HG03064 (cell line): Measurements from ENCODE around the gene ABHD8.
"Not testable (repeated sequence)": the region's sequence is repeated elsewhere in the genome, so short reads cannot be mapped to it uniquely, and the experiment has no call there.

Experiments
- ATAC-seq: cut with Tn5 transposase; IDR thresholded peaks from one replicate; pipeline ENCODE4 v1.9.1; 2021; ENCODE audit warnings: low read depth; ENCODE audit not compliant: unreplicated experiment

The ABHD8 gene

GRCh38 chr19:17274892-17275291, 28.3 kb downstream of the ABHD8 start:
- ATAC-seq: not testable (repeated sequence)

- no peak for ATAC-seq
Measured at GRCh38 chr19:17268754-17269153, 34.5 kb downstream of the ABHD8 start.

GRCh38 chr19:17266975-17267788, 36.0 kb downstream of the ABHD8 start, which contains the start of gene BABAM1:
BABAM1 (plus strand) TSS chr19:17267443; CDS start chr19:17268807, 1,364 bp downstream.
- peak; percentile 75 for ATAC-seq

GRCh38 chr19:17266589-17266974, 36.6 kb downstream of the ABHD8 start:
- peak; percentile 12 for ATAC-seq

GRCh38 chr19:17266026-17266425, 37.2 kb downstream of the ABHD8 start:
- ATAC-seq: no peak

GRCh38 chr19:17264641-17264979, 38.6 kb downstream of the ABHD8 start, which contains the start of gene USHBP1:
USHBP1 (minus strand) TSS chr19:17264745; CDS start chr19:17264299, 446 bp downstream.
- no peak for ATAC-seq

GRCh38 chr19:17263712-17264640, 39.2 kb downstream of the ABHD8 start:
- ATAC-seq: no peak

GRCh38 chr19:17262557-17262956, 40.7 kb downstream of the ABHD8 start:
- ATAC-seq: no peak

- ATAC-seq: peak; percentile 66
Measured at GRCh38 chr19:17260842-17261325, 42.3 kb downstream of the ABHD8 start.

- no peak for ATAC-seq
Measured at GRCh38 chr19:17259934-17260333, 43.3 kb downstream of the ABHD8 start.

- ATAC-seq: no peak
Measured at GRCh38 chr19:17259118-17259780, 44.0 kb downstream of the ABHD8 start.

- no peak for ATAC-seq
Measured at GRCh38 chr19:17256130-17256529, 47.1 kb downstream of the ABHD8 start.

GRCh38 chr19:17255150-17255621, 48.0 kb downstream of the ABHD8 start:
- no peak for ATAC-seq

- ATAC-seq: no peak
Measured at GRCh38 chr19:17254636-17255035, 48.6 kb downstream of the ABHD8 start.

- no peak for ATAC-seq
Measured at GRCh38 chr19:17249887-17250548, 53.2 kb downstream of the ABHD8 start.

- ATAC-seq: no peak
Measured at GRCh38 chr19:17248011-17248776, 55.0 kb downstream of the ABHD8 start.

- no peak for ATAC-seq
Measured at GRCh38 chr19:17246681-17247425, 56.4 kb downstream of the ABHD8 start.

- ATAC-seq: no peak
Measured at GRCh38 chr19:17245535-17245984, 57.7 kb downstream of the ABHD8 start, which contains the start of gene NR2F6. NR2F6 (minus strand) TSS chr19:17245919; CDS start chr19:17245220, 699 bp downstream.
